Measurements from ENCODE around the gene MFAP3. TPM values are rescaled to one million over a fixed set of nuclear protein-coding genes. Genes with fewer than 3 reads are reported as not detected.

Gene MFAP3
- total and polyA plus RNA-seq, 2 of the 13 experiments (the other 11 are each of a cell fraction or from before 2014, with no cell fraction given) = 12.1 to 28.3 TPM

DNA sequence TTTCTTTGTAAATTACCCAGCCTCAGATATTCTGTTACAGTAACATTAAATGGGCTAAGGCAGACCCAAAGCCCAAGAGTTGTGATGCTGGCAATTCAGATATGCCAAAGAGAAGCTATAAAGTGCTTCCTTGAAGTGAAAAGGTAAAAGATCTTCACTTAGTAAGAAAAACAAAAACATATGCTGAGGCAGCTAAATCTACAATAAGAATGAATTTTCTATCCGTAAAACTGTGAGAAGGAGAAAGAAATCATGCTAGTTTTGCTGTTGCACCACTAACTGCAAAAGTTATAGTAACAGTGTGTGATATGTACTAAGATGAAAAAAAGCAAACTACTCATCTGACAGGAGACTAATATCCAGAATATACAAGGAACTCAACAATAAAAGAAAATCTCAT, 40.0 kb upstream of the MFAP3 start:
- ChIA-PET CTCF (ENCODE audit: low intra/inter-chr PET ratio, low total read pairs) (no interaction called here), POLR2A (no interaction called here)
- Histone ChIP-seq H2AFZ (ENCODE audit: low read length) (no peak overlapping the region), H3K4me3 (replicated peaks in 1 of 3; ENCODE audit: insufficient read depth in 1 of 3, low read depth in 2 of 3, low read length in 3 of 3) (no peak overlapping the region), H3K27me3 (ENCODE audit: control insufficient read depth in 1 of 2, insufficient read depth in 2 of 2, low read length in 2 of 2) (no peaks in the 10 kb centered on the region), H3K36me3 (replicated peaks in 1 of 2; ENCODE audit: control insufficient read depth in 1 of 2, insufficient read depth in 2 of 2, low read length in 2 of 2) (no peaks in the 10 kb centered on the region), H3K4me1 (ENCODE audit: insufficient read depth, low read length) (no peaks in the 10 kb centered on the region), H3K79me2 (ENCODE audit: insufficient read depth, low read length) (no peaks in the 10 kb centered on the region), H3K9ac (ENCODE audit: insufficient read depth, low read depth, low read length) (no peak overlapping the region), H4K20me1 (ENCODE audit: insufficient read depth, low read length) (no peaks in the 10 kb centered on the region), H3K4me2 (ENCODE audit: low read depth, low read length) (no peak overlapping the region), H3K9me3 (ENCODE audit: low read length) (no peaks in the 10 kb centered on the region), H3K27ac (ENCODE audit: extremely low read length, insufficient read depth, low read length) (no peak overlapping the region)
- intact Hi-C loops (cut with micrococcal nuclease; ENCODE audit: unreplicated experiment) (no loop called here), in situ Hi-C loops (cut with HindIII; ENCODE audit: extremely low pct_ligation_motif_present, low pct_unique_long_range_greater_than_20kb) (no loop called here)
- WGBS (ENCODE audit: low lambda C conversion rate) = 92% methylated on average over 1 of the region's 1 CpG
- DNase-seq (ENCODE audit: low spot score) (no peak), ATAC-seq (no peak), FAIRE-seq (no peak)
- TF ChIP-seq ZNF484 (CRISPR knock-in tag; IDR thresholded peaks at IDR 0.05; ENCODE audit: borderline replicate concordance, low read depth) (no peak), RFXAP (CRISPR knock-in tag; IDR thresholded peaks at IDR 0.05; ENCODE audit: borderline replicate concordance) (no peak), ZBTB8A (CRISPR knock-in tag; IDR thresholded peaks at IDR 0.05; ENCODE audit: borderline replicate concordance, low read depth) (no peak), NKX3-1 (CRISPR knock-in tag; IDR thresholded peaks at IDR 0.05) (no peak), MAFF (IDR thresholded peaks at IDR 0.05; ENCODE audit: low read depth, low read length) (peak; percentile 25; the same call in 1 of the 2 replicates), ZNF841 (CRISPR knock-in tag; IDR thresholded peaks at IDR 0.05; ENCODE audit: borderline replicate concordance) (no peak), ZNF335 (CRISPR knock-in tag; IDR thresholded peaks at IDR 0.05) (no peak), AGO2 (optimal IDR thresholded peaks at IDR 0.05; ENCODE audit: low read depth, low read length) (no peak), MAFK (conservative IDR thresholded peaks at IDR 0.05 in 1 of 2, IDR thresholded peaks at IDR 0.05 in 1 of 2; ENCODE audit: low read length in 2 of 2) (peak; percentile 49 to 59; a peak in 3 of 4 replicates), NCOA5 (CRISPR knock-in tag; IDR thresholded peaks at IDR 0.05) (no peak), MEIS1 (CRISPR knock-in tag; IDR thresholded peaks at IDR 0.05; ENCODE audit: borderline replicate concordance) (no peak)
- TF ChIP-seq, protein P1, sequence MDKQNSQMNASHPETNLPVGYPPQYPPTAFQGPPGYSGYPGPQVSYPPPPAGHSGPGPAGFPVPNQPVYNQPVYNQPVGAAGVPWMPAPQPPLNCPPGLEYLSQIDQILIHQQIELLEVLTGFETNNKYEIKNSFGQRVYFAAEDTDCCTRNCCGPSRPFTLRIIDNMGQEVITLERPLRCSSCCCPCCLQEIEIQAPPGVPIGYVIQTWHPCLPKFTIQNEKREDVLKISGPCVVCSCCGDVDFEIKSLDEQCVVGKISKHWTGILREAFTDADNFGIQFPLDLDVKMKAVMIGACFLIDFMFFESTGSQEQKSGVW (CRISPR knock-in tag; IDR thresholded peaks at IDR 0.05; ENCODE audit: borderline replicate concordance) = no peak
- TF ChIP-seq, protein P2, sequence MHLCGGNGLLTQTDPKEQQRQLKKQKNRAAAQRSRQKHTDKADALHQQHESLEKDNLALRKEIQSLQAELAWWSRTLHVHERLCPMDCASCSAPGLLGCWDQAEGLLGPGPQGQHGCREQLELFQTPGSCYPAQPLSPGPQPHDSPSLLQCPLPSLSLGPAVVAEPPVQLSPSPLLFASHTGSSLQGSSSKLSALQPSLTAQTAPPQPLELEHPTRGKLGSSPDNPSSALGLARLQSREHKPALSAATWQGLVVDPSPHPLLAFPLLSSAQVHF (CRISPR knock-in tag; IDR thresholded peaks at IDR 0.05) = no peak
- BruUV-seq (replicated peaks) = no TSS peak
